ENCODE data around the gene VCL. TPM values are rescaled to one million over a fixed set of nuclear protein-coding genes. Genes with fewer than 3 reads are reported as not detected.

The VCL gene
- total RNA-seq, 4 donors from 2014 or later, result 96.1 to 133 (median 120) TPM

- TF ChIP-seq, protein P1, sequence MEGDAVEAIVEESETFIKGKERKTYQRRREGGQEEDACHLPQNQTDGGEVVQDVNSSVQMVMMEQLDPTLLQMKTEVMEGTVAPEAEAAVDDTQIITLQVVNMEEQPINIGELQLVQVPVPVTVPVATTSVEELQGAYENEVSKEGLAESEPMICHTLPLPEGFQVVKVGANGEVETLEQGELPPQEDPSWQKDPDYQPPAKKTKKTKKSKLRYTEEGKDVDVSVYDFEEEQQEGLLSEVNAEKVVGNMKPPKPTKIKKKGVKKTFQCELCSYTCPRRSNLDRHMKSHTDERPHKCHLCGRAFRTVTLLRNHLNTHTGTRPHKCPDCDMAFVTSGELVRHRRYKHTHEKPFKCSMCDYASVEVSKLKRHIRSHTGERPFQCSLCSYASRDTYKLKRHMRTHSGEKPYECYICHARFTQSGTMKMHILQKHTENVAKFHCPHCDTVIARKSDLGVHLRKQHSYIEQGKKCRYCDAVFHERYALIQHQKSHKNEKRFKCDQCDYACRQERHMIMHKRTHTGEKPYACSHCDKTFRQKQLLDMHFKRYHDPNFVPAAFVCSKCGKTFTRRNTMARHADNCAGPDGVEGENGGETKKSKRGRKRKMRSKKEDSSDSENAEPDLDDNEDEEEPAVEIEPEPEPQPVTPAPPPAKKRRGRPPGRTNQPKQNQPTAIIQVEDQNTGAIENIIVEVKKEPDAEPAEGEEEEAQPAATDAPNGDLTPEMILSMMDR (IDR thresholded peaks at IDR 0.05), result no peak
- TF ChIP-seq POLR2AphosphoS5 (IDR thresholded peaks at IDR 0.05), result no peak
- TF ChIP-seq EP300 (IDR thresholded peaks at IDR 0.05; ENCODE audit: low read depth), result no peak
- TF ChIP-seq POLR2A (IDR thresholded peaks at IDR 0.05), result no peak
- Histone ChIP-seq H3K36me3 (no peaks in the 10 kb centered on the region), H3K4me1 (peaks cover 12 to 46% (median 22%) of the 10 kb centered on the region in 4 donors), H3K27me3 (no peaks in the 10 kb centered on the region), H3K9me3 (no peaks in the 10 kb centered on the region), H3K27ac (peak overlapping the region; percentile 87 to 94 (median 92)), H3K4me3 (peak overlapping the region; percentile 83 to 98 (median 87))
- in situ Hi-C loops (cut with MboI; ENCODE audit: low pct_ligation_motif_present in 1 of 4, low pct_unique_long_range_greater_than_20kb in 1 of 4, low sequenced_read_pairs in 3 of 4), result no loop called here
- intact Hi-C loops (cut with DNase I; ENCODE audit: low total_unique reads), result no loop called here
- DNase-seq, result no peak
- 14 to 15% methylated on average over 5 of the region's 5 CpGs for WGBS, 2 donors (ENCODE audit: low coverage in 1 of 2)
These were observed 154.2 kb downstream of the VCL start for GRCh38 chr10:74151879-74152722.

DNA sequence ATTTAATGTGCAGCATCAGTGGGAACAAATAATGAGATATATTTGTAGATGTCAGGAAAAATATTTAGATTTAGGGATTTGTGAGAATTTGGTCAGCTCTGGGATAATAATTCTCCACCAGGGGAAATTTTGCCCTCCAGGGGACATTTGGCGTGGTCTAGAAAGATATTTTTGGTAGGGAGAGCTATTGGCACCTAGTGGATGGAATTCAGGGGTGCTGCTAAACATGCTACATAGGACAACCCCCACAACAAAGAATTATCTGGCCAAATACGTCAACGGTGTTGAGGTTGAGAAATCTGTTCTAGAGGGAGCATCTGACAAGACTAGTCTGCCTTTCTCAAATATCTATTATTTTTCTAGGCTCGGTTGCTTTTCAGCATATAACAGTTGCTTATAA is 155.2 kb downstream of the VCL start:
- TF ChIP-seq, protein P1 (IDR thresholded peaks at IDR 0.05), result peak; percentile 12 to 30 (median 25)
- no peak for TF ChIP-seq EP300 (IDR thresholded peaks at IDR 0.05; ENCODE audit: low read depth)
- peaks cover 12 to 47% (median 22%) of the 10 kb centered on the region in 4 donors for H3K4me1 ChIP-seq
- H3K27me3 ChIP-seq, result no peaks in the 10 kb centered on the region
- H3K36me3 ChIP-seq, result no peaks in the 10 kb centered on the region
- peak overlapping the region in 1 of 4 donors; percentile 10 for H3K27ac ChIP-seq
- no peak overlapping the region for H3K4me3 ChIP-seq
- no peaks in the 10 kb centered on the region for H3K9me3 ChIP-seq
- 61 to 68% methylated on average over 4 of the region's 4 CpGs for WGBS, 2 donors (ENCODE audit: low coverage in 1 of 2)
- in situ Hi-C loops (cut with MboI; ENCODE audit: low pct_ligation_motif_present in 1 of 4, low pct_unique_long_range_greater_than_20kb in 1 of 4, low sequenced_read_pairs in 3 of 4) (no loop called here), intact Hi-C loops (cut with DNase I; ENCODE audit: low total_unique reads) (no loop called here)
- no peak for DNase-seq

DNA sequence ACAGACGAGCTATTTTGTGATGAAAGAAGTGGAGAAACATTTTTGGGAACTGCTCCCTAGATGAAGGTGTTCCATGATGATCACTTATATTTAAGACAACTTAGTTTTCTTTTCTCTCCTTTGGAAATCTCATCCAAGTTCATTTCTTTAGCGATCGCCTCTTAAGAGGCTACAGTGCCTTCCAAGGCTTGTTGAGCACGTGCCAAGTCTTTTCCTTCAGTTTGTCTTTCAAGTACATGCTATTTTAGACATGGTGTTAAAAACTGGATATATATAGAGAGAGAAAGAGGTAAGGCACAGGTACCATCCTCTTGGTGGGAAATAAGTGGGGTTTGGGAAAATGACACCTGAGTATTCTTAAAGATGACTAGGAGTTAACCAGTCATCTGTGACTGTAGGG is 155.8 kb downstream of the VCL start:
- Histone ChIP-seq H3K4me1 (peaks cover 12 to 45% (median 22%) of the 10 kb centered on the region in 4 donors), H3K4me3 (no peak overlapping the region), H3K36me3 (no peaks in the 10 kb centered on the region), H3K27ac (peak overlapping the region in 1 of 4 donors; percentile 10), H3K9me3 (no peaks in the 10 kb centered on the region), H3K27me3 (no peaks in the 10 kb centered on the region)
- 67 to 74% methylated on average over 4 of the region's 4 CpGs for WGBS, 2 donors (ENCODE audit: low coverage in 1 of 2)
- in situ Hi-C loops (cut with MboI; ENCODE audit: low pct_ligation_motif_present in 1 of 4, low pct_unique_long_range_greater_than_20kb in 1 of 4, low sequenced_read_pairs in 3 of 4) (no loop called here), intact Hi-C loops (cut with DNase I; ENCODE audit: low total_unique reads) (no loop called here)
- no peak for TF ChIP-seq POLR2AphosphoS5 (IDR thresholded peaks at IDR 0.05)
- no peak for TF ChIP-seq POLR2A (IDR thresholded peaks at IDR 0.05)
- TF ChIP-seq, protein P1 (IDR thresholded peaks at IDR 0.05), result no peak
- no peak for TF ChIP-seq EP300 (IDR thresholded peaks at IDR 0.05; ENCODE audit: low read depth)
- no peak for DNase-seq

- no peaks in the 10 kb centered on the region for H3K27me3 ChIP-seq
- DNase-seq, result peak; percentile 30
- intact Hi-C loops (cut with DNase I; ENCODE audit: low total_unique reads), result no loop called here
- no peak overlapping the region for H3K4me3 ChIP-seq
- in situ Hi-C loops (cut with MboI; ENCODE audit: low pct_ligation_motif_present in 1 of 4, low pct_unique_long_range_greater_than_20kb in 1 of 4, low sequenced_read_pairs in 3 of 4), result no loop called here
- WGBS, 2 donors (ENCODE audit: low coverage in 1 of 2), result 52 to 72% methylated on average over 2 of the region's 2 CpGs
- H3K4me1 ChIP-seq, result peaks cover 3 to 27% (median 9%) of the 10 kb centered on the region in 4 donors
- no peaks in the 10 kb centered on the region for H3K36me3 ChIP-seq
- H3K27ac ChIP-seq, result no peak overlapping the region
- TF ChIP-seq, protein P1 (IDR thresholded peaks at IDR 0.05), result no peak
- TF ChIP-seq POLR2AphosphoS5 (IDR thresholded peaks at IDR 0.05) (no peak), POLR2A (IDR thresholded peaks at IDR 0.05) (no peak), EP300 (IDR thresholded peaks at IDR 0.05; ENCODE audit: low read depth) (no peak)
- H3K9me3 ChIP-seq, result no peaks in the 10 kb centered on the region
These were observed 159.0 kb downstream of the VCL start for GRCh38 chr10:74156919-74157289.

Measured in transverse colon (tissue), 4 donors.